Measurements from ENCODE around the gene CTIF.
"Not testable (repeated sequence)": the region's sequence is repeated elsewhere in the genome, so short reads cannot be mapped to it uniquely, and the experiment has no call there.

Gene CTIF

GRCh38 chr18:48811977-48812451 is 273.2 kb downstream of the CTIF start:
- not testable (repeated sequence) for DNase-seq

GRCh38 chr18:48813321-48813720 is 274.5 kb downstream of the CTIF start:
- no peak for DNase-seq

GRCh38 chr18:48813833-48814489 is 275.1 kb downstream of the CTIF start:
- DNase-seq = no peak

GRCh38 chr18:48814490-48815178 is 275.8 kb downstream of the CTIF start:
- DNase-seq = no peak

- no peak for DNase-seq
These were observed 276.3 kb downstream of the CTIF start for GRCh38 chr18:48815179-48815515.

GRCh38 chr18:48815581-48816324 is 276.9 kb downstream of the CTIF start:
- no peak for DNase-seq

GRCh38 chr18:48816554-48816953 is 277.7 kb downstream of the CTIF start:
- no peak for DNase-seq

GRCh38 chr18:48817021-48817461 is 278.2 kb downstream of the CTIF start:
- DNase-seq = no peak

GRCh38 chr18:48818329-48819254 is 279.8 kb downstream of the CTIF start:
- DNase-seq = no peak

- DNase-seq = no peak
These were observed 280.4 kb downstream of the CTIF start for GRCh38 chr18:48819276-48819675.

- DNase-seq = no peak
These were observed 281.1 kb downstream of the CTIF start for GRCh38 chr18:48819781-48820482.

GRCh38 chr18:48820483-48821250 is 281.8 kb downstream of the CTIF start:
- DNase-seq = no peak

- DNase-seq = no peak
These were observed 282.4 kb downstream of the CTIF start for GRCh38 chr18:48821251-48821590.

GRCh38 chr18:48821845-48822244 is 283.0 kb downstream of the CTIF start:
- DNase-seq = no peak

- DNase-seq = no peak
These were observed 285.6 kb downstream of the CTIF start for GRCh38 chr18:48824231-48824970.

GRCh38 chr18:48825101-48825745 is 286.4 kb downstream of the CTIF start:
- no peak for DNase-seq

GRCh38 chr18:48826271-48826670 is 287.4 kb downstream of the CTIF start:
- DNase-seq = no peak

GRCh38 chr18:48826806-48827205 is 288.0 kb downstream of the CTIF start:
- no peak for DNase-seq

- peak in 1 of 2 experiments; percentile 6 for DNase-seq
These were observed 288.7 kb downstream of the CTIF start for GRCh38 chr18:48827291-48828193.

Measured in SW 1271 (cell line).